ENCODE measurements around the gene FGD6.
"Not testable (repeated sequence)": the region's sequence is repeated elsewhere in the genome, so short reads cannot be mapped to it uniquely, and the experiment has no call there.

The FGD6 gene

GRCh38 chr12:95100264-95101190, 116.7 kb downstream of the FGD6 start:
- ChIA-PET POLR2A (ENCODE audit: low non-redundant PET) (no interaction called here), CTCF (interaction anchor here (0.5 to 1.0 kb wide), 3 partner anchors 16 to 951 kb away, joined by 3 to 6 read pairs (median 4); no protein-coding TSS in a partner anchor)
- DNase-seq (ENCODE audit: low spot score): no peak
- no peak for TF ChIP-seq CTCF (conservative IDR thresholded peaks at IDR 0.05; ENCODE audit: low read depth)
- no peak overlapping the region for H3K27ac ChIP-seq

- CTCF ChIA-PET: no interaction called here
- TF ChIP-seq CTCF (conservative IDR thresholded peaks at IDR 0.05; ENCODE audit: low read depth): no peak
- DNase-seq (ENCODE audit: low spot score): no peak
- H3K27ac ChIP-seq: no peak overlapping the region
- POLR2A ChIA-PET (ENCODE audit: low non-redundant PET): no interaction called here
Measured at GRCh38 chr12:95099270-95099790, 117.9 kb downstream of the FGD6 start.

DNA sequence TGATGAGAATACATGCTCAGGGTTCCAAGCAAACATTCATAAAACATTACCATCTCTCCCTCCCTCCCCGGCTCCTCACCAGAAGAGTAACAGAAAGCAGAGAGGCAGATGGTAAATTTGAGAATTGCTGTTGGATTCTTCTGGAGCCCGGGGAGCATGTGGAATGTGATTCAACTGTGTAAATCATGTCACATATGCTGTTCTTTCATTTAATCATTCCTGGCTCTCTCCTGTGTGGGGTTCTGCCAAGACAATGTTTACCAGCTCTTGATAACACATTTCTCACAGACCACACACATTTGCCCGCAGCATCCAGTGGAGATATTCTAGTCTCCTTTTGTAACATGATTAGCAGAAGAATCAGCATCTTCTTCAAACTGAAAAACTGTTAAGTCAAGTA, 120.4 kb downstream of the FGD6 start:
- ChIA-PET CTCF (no interaction called here), POLR2A (ENCODE audit: low non-redundant PET) (interaction anchor here (0.6 kb wide), 1 partner anchor 146 kb away, joined by 4 read pairs; no protein-coding TSS in a partner anchor)
- no peak for DNase-seq (ENCODE audit: low spot score)
- no peak overlapping the region for H3K27ac ChIP-seq
- no peak for TF ChIP-seq CTCF (conservative IDR thresholded peaks at IDR 0.05; ENCODE audit: low read depth)

- TF ChIP-seq CTCF (conservative IDR thresholded peaks at IDR 0.05; ENCODE audit: low read depth): no peak
- ChIA-PET CTCF (interaction anchor here (0.6 kb wide), 1 partner anchor 21 kb away, joined by 3 read pairs; no protein-coding TSS in a partner anchor), POLR2A (ENCODE audit: low non-redundant PET) (interaction anchor here (0.6 kb wide), 1 partner anchor 147 kb away, joined by 4 read pairs; no protein-coding TSS in a partner anchor)
- no peak overlapping the region for H3K27ac ChIP-seq
- no peak for DNase-seq (ENCODE audit: low spot score)
Measured at GRCh38 chr12:95096378-95096777, 120.9 kb downstream of the FGD6 start.

DNA sequence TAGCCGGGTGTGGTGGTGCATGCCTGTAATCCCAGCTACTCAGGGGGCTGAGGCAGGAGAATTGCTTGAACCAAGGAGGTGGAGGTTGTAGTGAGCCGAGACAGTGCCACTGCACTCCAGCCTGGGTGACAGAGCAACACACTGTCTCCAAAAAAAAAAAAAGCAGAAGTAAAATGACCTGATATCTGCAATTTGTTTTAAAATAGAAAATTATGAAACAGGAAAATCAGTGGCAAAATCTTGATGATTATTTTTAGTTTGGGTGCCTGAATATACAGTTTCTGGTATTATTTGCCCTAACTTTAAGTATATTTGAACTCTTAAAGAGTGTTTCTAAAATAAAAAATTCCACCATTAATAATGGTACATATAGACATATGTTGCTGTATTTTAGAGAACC, 121.4 kb downstream of the FGD6 start:
- CTCF ChIA-PET: interaction anchor here (0.6 kb wide), 1 partner anchor 21 kb away, joined by 3 read pairs; no protein-coding TSS in a partner anchor
- POLR2A ChIA-PET (ENCODE audit: low non-redundant PET); DNase-seq (ENCODE audit: low spot score); H3K27ac ChIP-seq: not testable (repeated sequence)

GRCh38 chr12:95089462-95089861, 127.8 kb downstream of the FGD6 start:
- no peak overlapping the region for H3K27ac ChIP-seq
- ChIA-PET CTCF (no interaction called here), POLR2A (ENCODE audit: low non-redundant PET) (no interaction called here)
- no peak for TF ChIP-seq CTCF (conservative IDR thresholded peaks at IDR 0.05; ENCODE audit: low read depth)
- DNase-seq (ENCODE audit: low spot score): no peak

DNA sequence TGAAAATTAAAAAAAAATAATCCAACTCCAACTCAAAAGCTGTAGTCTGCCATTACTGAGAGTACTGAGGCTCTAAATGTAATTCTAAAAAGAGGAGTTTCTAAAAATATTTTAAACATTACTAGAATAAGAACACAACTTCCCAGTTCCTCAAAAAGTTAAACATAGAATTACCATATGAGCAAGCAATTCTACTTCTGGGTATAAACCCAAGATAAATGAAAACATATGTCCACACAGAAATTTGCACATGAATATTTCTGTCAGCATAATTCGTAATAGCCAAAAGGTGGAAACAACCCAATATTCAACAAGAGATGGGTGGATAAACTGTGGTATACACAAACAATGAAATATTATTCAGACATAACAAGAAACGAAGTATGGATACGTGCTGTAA, 128.9 kb downstream of the FGD6 start:
- TF ChIP-seq CTCF (conservative IDR thresholded peaks at IDR 0.05; ENCODE audit: low read depth): no peak
- POLR2A ChIA-PET (ENCODE audit: low non-redundant PET): no interaction called here
- CTCF ChIA-PET: no interaction called here
- no peak overlapping the region for H3K27ac ChIP-seq
- DNase-seq (ENCODE audit: low spot score): no peak

Measured in RWPE1 (cell line).